Measurements from ENCODE around the gene S100Z.
"Not testable (repeated sequence)": the region's sequence is repeated elsewhere in the genome, so short reads cannot be mapped to it uniquely, and the experiment has no call there.

The S100Z gene

GRCh38 chr5:76820526-76820890 lies 29.3 kb upstream of the S100Z start:
- DNase-seq = no peak
- in situ Hi-C loops (cut with HindIII; ENCODE audit: low pct_ligation_motif_present, low pct_unique_long_range_greater_than_20kb, low sequenced_read_pairs) = no loop called here

DNA sequence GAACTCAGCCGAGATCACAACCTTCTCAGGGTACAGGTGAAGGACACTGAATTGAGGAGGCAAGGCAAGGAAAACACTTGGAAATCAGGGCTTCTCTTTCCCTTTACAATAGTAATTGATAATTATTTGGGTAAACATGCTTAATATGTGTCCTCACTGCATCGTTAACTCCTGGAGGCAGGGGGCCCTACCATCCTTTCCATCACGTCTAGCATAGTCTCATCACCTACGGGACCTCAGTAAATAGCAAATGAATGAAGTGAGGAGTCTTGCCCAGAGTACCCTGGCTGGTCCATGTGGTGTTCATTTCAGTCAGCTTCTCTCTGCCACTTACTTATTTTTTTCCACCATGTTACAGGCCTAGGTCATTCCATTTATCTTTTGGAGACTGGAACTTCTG lies 28.7 kb upstream of the S100Z start:
- no peak for DNase-seq
- in situ Hi-C loops (cut with HindIII; ENCODE audit: low pct_ligation_motif_present, low pct_unique_long_range_greater_than_20kb, low sequenced_read_pairs) = no loop called here

DNA sequence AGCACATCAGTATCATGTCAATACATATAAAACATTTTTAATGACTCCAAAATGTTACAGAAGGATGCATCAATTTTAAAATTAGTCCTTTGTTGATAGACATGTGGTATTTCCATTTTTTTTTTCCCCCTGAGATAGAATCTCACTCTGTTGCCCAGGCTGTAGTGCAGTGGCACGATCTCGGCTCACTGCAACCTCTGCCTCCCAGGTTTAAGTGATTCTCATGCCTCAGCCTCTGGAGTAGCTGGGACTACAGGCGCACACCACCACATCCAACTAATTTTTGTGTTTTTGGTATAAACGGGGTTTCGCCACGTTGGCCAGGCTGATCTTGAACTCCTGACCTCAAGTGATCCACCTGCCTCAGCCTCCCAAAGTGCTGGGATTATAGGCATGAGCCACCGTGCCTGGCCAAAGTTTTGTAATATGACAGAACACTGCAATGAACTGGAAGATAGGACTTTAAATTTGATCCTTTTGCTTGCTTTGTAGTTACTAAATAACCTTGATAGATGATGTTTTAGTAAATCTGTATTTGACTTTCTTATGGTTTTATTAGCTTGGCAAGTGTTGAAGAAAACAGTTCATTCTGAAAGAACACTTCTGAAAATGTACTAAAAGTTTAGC lies 27.6 kb upstream of the S100Z start:
- in situ Hi-C loops (cut with HindIII; ENCODE audit: low pct_ligation_motif_present, low pct_unique_long_range_greater_than_20kb, low sequenced_read_pairs) = not testable (repeated sequence)

DNA sequence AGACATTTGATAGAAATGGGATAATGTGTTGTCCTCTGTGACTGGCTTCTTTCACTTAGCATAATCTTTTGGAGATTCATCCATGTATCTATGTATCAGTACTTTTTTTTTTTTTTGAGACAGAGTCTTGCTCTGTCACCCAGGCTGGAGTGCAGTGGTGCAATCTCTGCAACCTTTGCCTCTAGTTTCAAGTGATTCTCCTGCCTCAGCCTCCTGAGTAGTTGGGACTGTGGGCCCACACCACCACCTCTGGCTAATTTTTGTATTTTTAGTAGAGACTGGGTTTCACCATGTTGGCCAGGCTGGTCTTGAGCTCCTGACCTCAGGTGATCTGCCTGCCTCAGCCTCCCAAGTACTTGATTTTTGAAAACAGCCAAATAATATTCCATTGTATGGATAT lies 23.4 kb upstream of the S100Z start:
- DNase-seq; in situ Hi-C loops (cut with HindIII; ENCODE audit: low pct_ligation_motif_present, low pct_unique_long_range_greater_than_20kb, low sequenced_read_pairs): not testable (repeated sequence)

More for the DNA sequence above, 27.6 kb upstream of the S100Z start:
- DNase-seq = not testable (repeated sequence)

DNA sequence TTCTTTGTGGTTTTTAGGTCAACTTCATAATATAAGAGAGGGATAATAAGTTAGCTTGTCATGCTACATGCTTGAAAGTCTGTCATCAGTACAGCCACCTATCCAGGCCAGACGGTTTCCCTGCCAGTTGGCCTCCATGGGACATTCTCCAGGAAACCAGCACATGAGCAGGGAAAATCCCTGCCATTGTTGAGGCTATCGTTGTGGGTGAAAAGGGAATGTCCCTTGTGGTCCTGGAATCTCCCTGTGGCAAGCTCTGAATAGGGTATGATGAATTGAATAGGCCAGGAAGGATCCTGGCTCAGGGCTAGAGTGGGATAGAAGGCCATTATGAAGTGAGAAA lies 18.7 kb upstream of the S100Z start:
- in situ Hi-C loops (cut with HindIII; ENCODE audit: low pct_ligation_motif_present, low pct_unique_long_range_greater_than_20kb, low sequenced_read_pairs) = no loop called here
- DNase-seq = peak; percentile 49

GRCh38 chr5:76836181-76836580 lies 13.6 kb upstream of the S100Z start:
- no peak for DNase-seq
- in situ Hi-C loops (cut with HindIII; ENCODE audit: low pct_ligation_motif_present, low pct_unique_long_range_greater_than_20kb, low sequenced_read_pairs) = no loop called here

- in situ Hi-C loops (cut with HindIII; ENCODE audit: low pct_ligation_motif_present, low pct_unique_long_range_greater_than_20kb, low sequenced_read_pairs) = no loop called here
- no peak for DNase-seq
Measured at GRCh38 chr5:76836585-76836984, 13.2 kb upstream of the S100Z start.

GRCh38 chr5:76838481-76839261 lies 11.1 kb upstream of the S100Z start:
- in situ Hi-C loops (cut with HindIII; ENCODE audit: low pct_ligation_motif_present, low pct_unique_long_range_greater_than_20kb, low sequenced_read_pairs) = no loop called here
- no peak for DNase-seq

DNA sequence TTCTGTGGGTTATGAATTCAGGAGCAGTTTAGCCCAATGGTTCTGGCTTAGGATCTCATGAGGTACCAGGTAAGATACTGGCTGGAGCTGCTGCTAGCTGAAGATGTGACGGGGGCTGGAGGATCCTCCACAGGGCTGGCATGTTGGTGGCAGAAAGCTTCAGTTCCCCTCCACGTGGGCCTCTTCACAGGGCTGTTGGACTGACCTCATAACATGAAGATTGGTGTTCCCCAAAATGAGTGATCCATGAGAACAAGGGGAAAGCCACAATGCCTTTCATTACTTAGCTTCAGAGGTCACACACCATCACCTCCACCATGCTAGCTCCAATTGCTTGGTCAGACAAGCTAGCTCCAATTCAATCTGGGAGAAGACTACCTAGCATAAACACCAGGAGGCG lies 8.5 kb upstream of the S100Z start:
- DNase-seq = no peak
- in situ Hi-C loops (cut with HindIII; ENCODE audit: low pct_ligation_motif_present, low pct_unique_long_range_greater_than_20kb, low sequenced_read_pairs) = no loop called here

DNA sequence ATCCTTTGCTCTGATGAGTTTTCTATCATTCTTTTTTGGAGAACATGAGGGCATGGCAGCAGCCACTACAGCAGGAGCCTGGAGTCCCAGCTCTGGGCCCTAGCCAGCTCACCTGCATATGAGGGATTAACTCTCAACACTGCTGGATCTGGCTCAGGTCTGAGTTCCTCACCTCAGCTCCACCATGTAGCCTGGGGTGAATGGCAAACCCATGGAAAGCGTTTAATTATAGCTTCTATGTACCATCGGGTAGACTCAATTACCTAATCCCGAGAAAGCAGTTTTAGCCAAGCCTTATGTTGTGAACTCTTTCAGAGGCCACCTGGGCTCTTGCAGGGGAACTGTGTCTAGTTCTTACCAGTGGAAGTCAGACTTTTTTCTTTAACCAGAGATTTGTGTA lies 3.9 kb upstream of the S100Z start:
- no peak for DNase-seq
- in situ Hi-C loops (cut with HindIII; ENCODE audit: low pct_ligation_motif_present, low pct_unique_long_range_greater_than_20kb, low sequenced_read_pairs) = no loop called here

GRCh38 chr5:76850543-76851145 lies 830 bp downstream of the S100Z start:
- in situ Hi-C loops (cut with HindIII; ENCODE audit: low pct_ligation_motif_present, low pct_unique_long_range_greater_than_20kb, low sequenced_read_pairs) = loop anchor here (25.0 kb wide), 1 partner anchor 187 kb away; the partner anchor contains the start of gene AGGF1
- no peak for DNase-seq

DNA sequence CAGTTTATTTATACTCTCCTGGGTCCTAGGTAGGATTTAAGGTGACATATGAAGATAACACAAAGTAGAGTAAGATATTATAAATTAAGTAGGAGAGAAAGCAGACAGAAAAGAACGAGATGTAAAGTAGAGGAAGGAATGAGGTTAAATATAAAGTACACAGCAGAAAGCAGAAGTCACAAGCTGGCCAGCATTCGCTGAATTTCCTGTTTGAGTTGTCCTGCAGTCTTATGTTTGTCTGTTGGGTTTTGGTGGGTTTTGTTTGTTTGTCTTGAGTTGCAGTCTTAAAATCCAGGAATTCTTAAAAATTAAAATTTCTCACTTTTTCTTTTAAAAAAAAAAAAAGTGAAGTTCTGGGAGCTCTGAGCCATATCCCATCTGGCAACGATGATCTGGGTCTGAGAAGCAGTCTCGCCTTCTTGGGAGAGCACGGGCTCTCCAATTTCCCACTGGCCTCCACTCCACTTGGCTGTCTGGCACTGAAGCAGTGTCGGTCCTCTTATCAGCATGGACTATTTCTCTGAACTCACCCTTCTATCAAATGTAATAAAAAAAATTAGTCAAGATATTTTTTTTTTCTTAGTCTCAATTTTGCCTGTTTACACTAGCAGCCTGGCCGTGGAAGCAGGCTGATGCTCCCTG lies 2.0 kb downstream of the S100Z start:
- DNase-seq = no peak
- in situ Hi-C loops (cut with HindIII; ENCODE audit: low pct_ligation_motif_present, low pct_unique_long_range_greater_than_20kb, low sequenced_read_pairs) = loop anchor here (25.0 kb wide), 1 partner anchor 185 kb away; the partner anchor contains the start of gene AGGF1

GRCh38 chr5:76852772-76853171 lies 3.0 kb downstream of the S100Z start:
- no peak for DNase-seq
- in situ Hi-C loops (cut with HindIII; ENCODE audit: low pct_ligation_motif_present, low pct_unique_long_range_greater_than_20kb, low sequenced_read_pairs) = loop anchor here (25.0 kb wide), 1 partner anchor 185 kb away; the partner anchor contains the start of gene AGGF1

DNA sequence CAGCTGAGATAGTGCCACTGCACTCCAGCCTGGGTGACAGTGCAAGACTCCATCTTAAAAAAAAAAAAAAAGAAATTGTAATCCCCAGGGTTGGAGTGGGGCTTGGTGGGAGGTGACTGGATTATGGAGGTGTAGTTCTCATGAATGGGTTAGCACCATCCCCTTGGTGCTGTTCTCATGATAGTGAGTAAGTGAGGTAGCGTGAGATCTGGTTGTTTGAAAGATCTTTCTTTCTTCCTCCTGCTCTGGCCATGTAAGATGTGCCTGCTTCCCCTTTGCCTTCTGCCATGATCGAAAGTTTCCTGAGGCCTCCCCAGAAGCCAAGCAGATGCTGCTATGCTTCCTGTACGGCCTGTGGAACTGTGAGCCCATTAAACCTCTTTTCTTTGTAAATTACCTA lies 3.9 kb downstream of the S100Z start:
- in situ Hi-C loops (cut with HindIII; ENCODE audit: low pct_ligation_motif_present, low pct_unique_long_range_greater_than_20kb, low sequenced_read_pairs) = loop anchor here (25.0 kb wide), 1 partner anchor 184 kb away; the partner anchor contains the start of gene AGGF1
- not testable (repeated sequence) for DNase-seq

DNA sequence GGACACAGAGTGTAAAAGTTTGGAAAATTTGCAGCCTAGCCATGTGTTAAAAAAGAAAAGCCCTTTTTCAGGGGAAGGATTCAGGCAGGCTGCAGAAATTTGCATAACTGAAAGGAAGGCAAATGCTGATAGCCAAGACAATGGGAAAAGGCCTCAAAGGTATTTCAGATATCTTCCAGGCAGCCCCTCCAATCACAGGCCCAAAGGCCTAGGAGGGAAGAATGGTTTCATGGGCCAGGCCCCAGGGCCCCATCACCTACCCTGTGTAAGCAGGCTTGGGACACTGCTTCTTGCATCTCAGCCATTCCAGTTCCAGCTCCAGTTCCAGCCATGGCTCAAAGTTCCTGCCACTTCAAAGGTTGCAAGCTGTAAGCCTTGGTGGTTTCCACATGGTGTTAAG lies 4.8 kb downstream of the S100Z start:
- no peak for DNase-seq
- in situ Hi-C loops (cut with HindIII; ENCODE audit: low pct_ligation_motif_present, low pct_unique_long_range_greater_than_20kb, low sequenced_read_pairs) = loop anchor here (25.0 kb wide), 1 partner anchor 183 kb away; the partner anchor contains the start of gene AGGF1

- in situ Hi-C loops (cut with HindIII; ENCODE audit: low pct_ligation_motif_present, low pct_unique_long_range_greater_than_20kb, low sequenced_read_pairs) = loop anchor here (25.0 kb wide), 1 partner anchor 182 kb away; the partner anchor contains the start of gene AGGF1
- DNase-seq = not testable (repeated sequence)
Measured at GRCh38 chr5:76855501-76855900, 5.7 kb downstream of the S100Z start.

GRCh38 chr5:76855961-76856360 lies 6.1 kb downstream of the S100Z start:
- no peak for DNase-seq
- in situ Hi-C loops (cut with HindIII; ENCODE audit: low pct_ligation_motif_present, low pct_unique_long_range_greater_than_20kb, low sequenced_read_pairs) = loop anchor here (25.0 kb wide), 1 partner anchor 181 kb away; the partner anchor contains the start of gene AGGF1

DNA sequence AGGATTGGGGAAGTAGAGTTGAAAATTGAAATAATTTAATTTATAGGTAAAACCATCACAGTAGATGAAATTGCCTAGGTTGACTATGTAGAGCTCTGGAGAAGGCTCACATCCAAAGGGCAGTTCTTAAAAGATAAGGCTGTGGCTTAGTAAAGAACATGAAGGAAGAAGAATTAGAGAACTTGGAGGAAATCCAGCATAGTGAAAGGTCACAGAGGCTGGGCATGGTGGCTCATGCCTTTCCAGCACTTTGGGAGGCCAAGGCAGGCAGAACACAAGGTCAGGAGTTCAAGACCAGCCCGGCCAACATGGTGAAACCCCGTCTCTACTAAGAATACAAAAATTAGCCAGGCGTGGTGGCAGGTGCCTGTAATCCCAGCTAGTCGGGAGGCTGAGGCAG lies 7.0 kb downstream of the S100Z start:
- DNase-seq = not testable (repeated sequence)
- in situ Hi-C loops (cut with HindIII; ENCODE audit: low pct_ligation_motif_present, low pct_unique_long_range_greater_than_20kb, low sequenced_read_pairs) = loop anchor here (25.0 kb wide), 1 partner anchor 181 kb away; the partner anchor contains the start of gene AGGF1

Measured in ACHN (cell line).